GM12891 (cell line): Measurements from ENCODE around the gene ACTA2.

Source experiments
- PAX5 ChIP-seq: IDR thresholded peaks from 2 replicates; pipeline ENCODE4 v1.6.1; 2011; ENCODE audit warnings: low read length, moderate library complexity, mild to moderate bottlenecking; ENCODE audit not compliant: insufficient read depth, severe bottlenecking
- POLR2A ChIP-seq: IDR thresholded peaks from 2 replicates; pipeline ENCODE4 v1.6.1; 2011; ENCODE audit warnings: low read depth, low read length, control low read depth
- POLR2AphosphoS5 ChIP-seq: IDR thresholded peaks from 2 replicates; pipeline ENCODE4 v1.6.1; 2011; ENCODE audit warnings: low read depth, low read length, control low read depth
- TAF1 ChIP-seq: IDR thresholded peaks from 2 replicates; pipeline ENCODE4 v1.6.1; 2011; ENCODE audit warnings: low read depth, low read length, control low read depth

DNA sequence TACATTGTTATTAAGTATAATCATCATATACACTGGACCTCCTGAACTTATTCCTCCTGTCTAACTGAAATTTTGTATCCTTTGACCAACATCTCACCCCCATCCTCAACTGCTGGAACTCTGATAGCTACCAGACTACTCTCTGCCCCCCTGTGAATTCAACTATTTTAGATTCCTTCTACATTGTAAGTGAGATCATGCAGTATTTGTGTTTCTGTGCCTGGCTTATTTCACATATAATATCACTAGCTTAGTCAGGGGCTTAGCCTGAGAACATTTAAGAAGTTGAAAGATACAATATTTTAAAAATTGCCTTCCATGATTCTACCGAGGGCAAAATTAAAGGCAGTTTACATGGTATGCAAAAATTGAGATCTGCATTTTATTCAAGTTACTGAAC lies 45.7 kb downstream of the ACTA2 start:
- TF ChIP-seq POLR2A (no peak), TAF1 (no peak), POLR2AphosphoS5 (no peak), PAX5 (no peak)
